Forelimb muscle (tissue), 1 donor: ENCODE measurements around the gene RIPOR3. TPM values are rescaled to one million over a fixed set of nuclear protein-coding genes. Genes with fewer than 3 reads are reported as not detected.

Experiments used
- DNase-seq: peaks from one replicate; pipeline ENCODE4 v3.0.0-alpha.2; 2013; ENCODE audit warnings: low read depth
- polyA plus RNA-seq: library from polyadenylated mRNA; unstranded; fragments of 120-200 nt; gene quantifications from one replicate; pipeline ENCODE4 v1.2.1, GENCODE V29; 2013; ENCODE audit not compliant: insufficient read length

RIPOR3 gene
- polyA plus RNA-seq, 1 donor = 7.5 TPM

GRCh38 chr20:50588034-50588736 is 103.2 kb downstream of the RIPOR3 start:
- DNase-seq = no peak

DNA sequence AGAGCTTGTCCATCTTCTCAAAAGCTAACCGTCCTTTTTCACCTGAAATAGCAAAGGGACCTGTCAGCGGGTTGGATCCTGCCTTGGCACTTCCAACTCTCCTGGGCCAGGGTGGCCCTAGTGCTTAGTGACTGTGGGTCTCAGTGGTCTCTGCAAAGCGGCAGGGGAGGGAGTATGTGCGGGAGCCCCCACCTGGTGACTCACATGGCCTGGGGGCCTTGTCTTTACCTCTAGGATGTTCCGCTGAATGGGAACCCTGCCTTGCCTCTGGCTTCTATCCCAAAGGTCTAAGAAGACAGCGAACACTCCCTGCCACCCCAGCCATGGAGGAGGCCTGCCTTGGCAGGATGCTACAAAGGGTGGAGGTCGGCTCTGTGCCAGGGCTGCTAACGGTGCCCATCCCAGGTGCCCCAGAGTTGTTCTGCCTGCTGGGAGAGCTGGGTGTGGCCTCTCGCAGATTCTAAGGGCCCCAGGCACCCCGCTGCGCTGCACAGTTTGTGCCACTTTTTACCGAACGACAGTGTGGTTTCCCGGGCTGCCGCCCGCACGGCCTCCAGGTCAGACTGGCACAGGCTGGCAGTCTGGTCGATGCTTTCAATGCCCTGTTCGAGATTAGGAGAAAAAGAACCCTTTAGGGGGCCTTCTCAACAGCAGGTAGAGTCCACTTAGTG is 103.9 kb downstream of the RIPOR3 start:
- no peak for DNase-seq

GRCh38 chr20:50586531-50587232 is 104.7 kb downstream of the RIPOR3 start:
- DNase-seq = no peak

GRCh38 chr20:50585678-50586077 is 105.7 kb downstream of the RIPOR3 start:
- no peak for DNase-seq

DNA sequence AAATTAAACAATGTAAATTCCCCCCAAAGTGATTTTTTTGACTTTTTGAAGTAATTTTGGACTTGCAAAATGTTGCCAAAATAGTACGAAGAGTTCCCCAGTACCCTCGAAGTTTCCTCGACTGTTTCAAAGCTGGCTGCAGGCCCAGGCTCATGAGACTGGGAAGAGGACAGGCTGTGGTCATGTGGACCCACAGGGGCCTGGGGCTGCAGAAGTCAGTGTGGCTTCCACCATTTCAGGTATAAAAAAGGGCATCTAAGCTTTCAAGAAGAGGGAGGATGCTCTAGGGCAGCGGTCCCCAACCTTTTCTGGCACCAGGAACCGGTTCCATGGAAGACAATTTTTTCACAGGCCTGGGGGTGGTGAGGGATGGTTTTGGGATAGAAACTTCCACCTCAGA is 106.1 kb downstream of the RIPOR3 start:
- DNase-seq = no peak

GRCh38 chr20:50584687-50585086 is 106.7 kb downstream of the RIPOR3 start:
- DNase-seq = no peak

DNA sequence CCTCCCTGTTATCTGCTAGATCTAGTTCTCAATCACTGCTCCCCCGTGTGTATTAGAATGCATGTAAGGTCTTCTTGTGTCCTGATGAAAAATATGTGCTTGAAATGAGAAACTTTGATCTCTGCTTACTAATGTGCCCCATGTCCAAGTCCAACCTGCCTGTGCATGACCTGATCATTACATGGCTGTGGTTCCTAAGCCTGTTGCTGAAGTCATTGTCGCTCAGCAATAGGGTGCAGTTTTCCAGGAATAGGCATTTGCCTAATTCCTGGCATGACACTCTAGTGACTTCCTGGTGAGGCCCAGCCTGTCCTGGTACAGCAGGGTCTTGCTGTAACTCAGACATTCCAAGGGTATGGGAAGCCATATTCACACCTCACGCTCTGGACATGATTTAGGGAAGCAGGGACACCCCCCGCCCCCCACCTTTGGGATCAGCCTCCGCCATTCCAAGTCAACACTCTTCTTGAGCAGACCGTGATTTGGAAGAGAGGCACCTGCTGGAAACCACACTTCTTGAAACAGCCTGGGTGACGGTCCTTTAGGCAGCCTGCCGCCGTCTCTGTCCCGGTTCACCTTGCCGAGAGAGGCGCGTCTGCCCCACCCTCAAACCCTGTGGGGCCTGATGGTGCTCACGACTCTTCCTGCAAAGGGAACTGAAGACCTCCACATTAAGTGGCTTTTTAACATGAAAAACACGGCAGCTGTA is 107.7 kb downstream of the RIPOR3 start:
- DNase-seq = no peak

GRCh38 chr20:50582591-50583234 is 108.6 kb downstream of the RIPOR3 start:
- no peak for DNase-seq

DNA sequence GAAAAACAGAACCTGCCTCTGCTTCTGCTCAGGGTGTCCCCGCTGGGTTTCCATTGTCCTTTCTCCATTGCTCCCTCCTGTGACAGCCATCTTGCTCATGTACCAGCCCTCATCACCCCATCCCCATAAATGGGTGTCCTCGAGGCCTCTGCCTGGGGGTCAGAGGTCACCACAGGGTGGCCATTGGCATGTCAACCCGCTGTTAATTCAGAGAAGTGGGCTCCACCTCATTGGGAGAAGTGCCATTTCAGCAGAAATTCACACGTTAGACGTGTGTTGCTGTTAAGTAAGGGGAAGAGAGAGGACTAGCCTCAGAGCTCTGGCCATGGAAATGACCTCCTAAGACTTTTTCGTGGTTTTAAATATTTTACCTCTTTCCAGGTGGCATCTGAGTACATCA is 109.2 kb downstream of the RIPOR3 start:
- DNase-seq = no peak

DNA sequence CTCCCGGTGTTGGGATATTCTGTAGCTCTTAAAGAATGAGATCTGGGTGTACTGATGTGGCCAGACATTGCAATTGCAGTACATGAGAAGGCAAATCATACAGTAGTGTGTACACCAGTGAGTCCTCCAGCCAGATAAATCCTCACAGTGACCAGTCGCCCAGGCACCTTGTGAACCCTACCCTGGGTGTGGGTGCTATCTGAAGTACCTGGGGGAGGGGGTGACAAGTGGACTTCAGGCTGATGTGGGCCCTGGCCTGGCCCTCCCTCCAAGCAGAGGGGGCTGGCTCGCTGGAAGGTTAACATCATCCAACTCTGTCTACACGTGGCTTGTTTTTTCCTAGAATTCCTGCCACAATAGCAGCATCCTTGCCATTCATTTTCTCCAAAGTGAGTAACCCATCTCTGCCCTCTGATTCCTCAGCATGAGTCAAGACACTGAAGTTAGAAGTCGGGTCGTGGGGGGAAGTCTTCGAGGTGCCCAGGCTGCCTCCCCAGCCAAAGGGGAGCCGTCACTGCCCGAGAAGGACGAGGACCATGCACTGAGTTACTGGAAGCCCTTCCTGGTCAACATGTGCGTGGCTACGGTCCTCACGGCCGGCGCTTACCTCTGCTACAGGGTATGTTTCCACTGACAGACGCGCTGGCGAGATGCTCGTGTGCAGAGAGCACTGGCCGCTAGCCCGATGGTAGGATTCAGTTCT is 110.3 kb downstream of the RIPOR3 start:
- DNase-seq = no peak

- DNase-seq = no peak
Observed at GRCh38 chr20:50580016-50580747, 111.2 kb downstream of the RIPOR3 start.

DNA sequence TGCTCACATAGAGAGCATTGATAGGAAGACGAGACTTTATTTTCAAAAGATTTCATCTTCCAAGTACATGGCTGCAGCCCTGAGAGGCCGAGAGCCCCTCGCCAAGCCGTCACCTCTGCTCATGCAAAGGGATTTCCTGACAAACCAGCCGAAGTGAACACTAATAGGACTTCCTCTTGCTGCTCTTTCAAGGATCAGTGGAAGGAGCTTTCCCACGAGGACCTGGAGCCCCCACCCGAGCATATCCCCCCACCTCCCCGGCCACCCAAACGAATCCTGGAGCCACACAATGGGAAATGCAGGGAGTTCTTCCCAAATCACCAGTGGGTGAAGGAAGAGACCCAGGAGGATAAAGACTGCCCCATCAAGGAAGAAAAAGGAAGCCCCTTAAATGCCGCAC is 111.8 kb downstream of the RIPOR3 start:
- no peak for DNase-seq

- no peak for DNase-seq
Observed at GRCh38 chr20:50578778-50579165, 112.6 kb downstream of the RIPOR3 start.

- DNase-seq = no peak
Observed at GRCh38 chr20:50578061-50578777, 113.1 kb downstream of the RIPOR3 start.

DNA sequence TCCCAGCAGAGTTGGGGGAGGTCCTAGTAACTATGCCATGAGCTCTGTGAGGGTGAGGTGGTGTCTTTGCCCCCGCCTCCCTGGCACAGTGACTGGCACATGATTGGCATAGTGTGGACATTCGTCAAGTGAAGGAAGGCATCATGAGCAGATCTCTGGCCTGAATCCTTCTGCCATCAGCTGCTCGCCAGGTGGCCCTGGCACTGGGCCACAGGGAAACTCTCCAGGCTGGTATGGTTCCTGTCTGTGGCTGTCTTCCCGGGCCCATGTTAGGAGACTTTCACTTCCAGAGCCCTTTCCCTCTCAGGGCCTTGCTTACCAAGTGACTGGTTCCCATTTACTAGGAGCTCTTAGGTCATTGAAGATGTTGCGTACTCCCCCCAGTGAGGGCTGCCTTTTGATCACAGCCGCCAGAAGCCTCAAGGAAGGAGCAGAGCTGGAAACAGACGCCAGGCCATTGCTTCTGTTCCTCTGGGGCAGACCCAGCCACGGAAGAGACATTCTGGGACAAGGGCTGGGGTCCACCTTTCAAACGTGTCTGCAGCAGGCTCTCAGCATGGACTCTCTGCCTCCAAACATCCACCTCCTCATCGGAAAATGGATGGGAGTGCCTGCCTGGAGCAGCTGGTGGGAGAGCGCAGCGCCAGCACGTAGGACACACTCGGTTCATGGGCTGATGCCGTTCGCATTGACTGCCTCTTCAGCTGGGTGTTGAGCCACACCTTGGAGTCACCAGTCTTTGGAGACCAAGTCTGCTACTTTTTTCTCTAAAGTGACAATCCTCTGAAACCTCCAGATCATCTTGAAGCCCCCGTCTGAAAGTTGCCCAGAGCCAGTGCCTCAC is 113.9 kb downstream of the RIPOR3 start:
- no peak for DNase-seq

DNA sequence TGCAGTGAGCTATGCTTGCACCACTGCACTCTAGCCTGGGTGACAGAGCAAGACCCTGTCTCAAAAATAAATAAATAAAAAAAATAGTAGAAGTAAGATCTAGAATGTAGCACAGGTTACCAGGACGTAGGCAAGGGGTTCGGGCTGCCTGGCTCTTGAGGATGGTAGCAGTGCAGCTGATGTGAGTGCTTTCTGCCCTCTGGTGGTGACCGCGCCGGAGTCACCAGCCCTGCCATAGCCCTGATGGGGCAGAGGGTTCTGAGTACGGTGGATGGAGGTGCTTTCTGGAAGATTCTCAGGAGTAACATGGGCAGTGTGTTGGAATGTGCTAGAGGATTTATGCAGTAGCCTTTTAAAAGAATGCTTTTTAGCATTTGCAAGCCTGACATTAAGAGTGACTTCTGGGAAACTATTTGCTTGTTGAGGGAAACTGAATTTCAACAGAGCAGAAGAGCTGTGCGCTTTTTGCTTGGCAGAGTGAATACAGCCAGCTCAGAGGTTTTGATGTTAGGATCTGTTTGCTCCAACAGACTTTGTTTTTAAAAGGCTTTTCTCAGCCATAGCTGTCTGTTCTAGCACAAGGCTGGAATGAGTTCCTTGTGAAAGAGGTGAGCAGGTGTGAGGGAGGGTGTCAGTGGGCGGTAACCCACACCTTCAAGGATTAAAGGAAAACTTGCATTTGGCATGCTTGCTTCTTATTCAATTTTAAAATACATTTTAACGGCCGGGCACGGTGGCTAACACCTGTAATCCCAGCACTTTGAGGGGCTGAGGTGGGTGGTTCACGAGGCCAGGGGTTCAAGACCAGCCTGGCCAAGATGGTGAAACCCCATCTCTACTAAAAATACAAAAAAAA is 115.2 kb downstream of the RIPOR3 start:
- DNase-seq = no peak

GRCh38 chr20:50574586-50574985 is 116.8 kb downstream of the RIPOR3 start:
- no peak for DNase-seq

GRCh38 chr20:50574108-50574507 is 117.2 kb downstream of the RIPOR3 start:
- DNase-seq = no peak
